ENCODE results near the gene AKAP9. TPM values are rescaled to one million over a fixed set of nuclear protein-coding genes. Genes with fewer than 3 reads are reported as not detected.
"Not testable (repeated sequence)": the region's sequence is repeated elsewhere in the genome, so short reads cannot be mapped to it uniquely, and the experiment has no call there.

Gene AKAP9
- total RNA-seq, 1 donor from 2014 or later: 119 TPM

- peak overlapping the region; percentile 100 for H3K27ac Mint-ChIP-seq
- peak overlapping the region; percentile 97 for H3K4me3 Mint-ChIP-seq
- peaks cover 48% of the 10 kb centered on the region for H3K4me1 Mint-ChIP-seq
- DNase-seq (ENCODE audit: low spot score in 2 of 2, unreplicated experiment in 2 of 2): peak; percentile 42 to 52
- TF ChIP-seq, protein P1, sequence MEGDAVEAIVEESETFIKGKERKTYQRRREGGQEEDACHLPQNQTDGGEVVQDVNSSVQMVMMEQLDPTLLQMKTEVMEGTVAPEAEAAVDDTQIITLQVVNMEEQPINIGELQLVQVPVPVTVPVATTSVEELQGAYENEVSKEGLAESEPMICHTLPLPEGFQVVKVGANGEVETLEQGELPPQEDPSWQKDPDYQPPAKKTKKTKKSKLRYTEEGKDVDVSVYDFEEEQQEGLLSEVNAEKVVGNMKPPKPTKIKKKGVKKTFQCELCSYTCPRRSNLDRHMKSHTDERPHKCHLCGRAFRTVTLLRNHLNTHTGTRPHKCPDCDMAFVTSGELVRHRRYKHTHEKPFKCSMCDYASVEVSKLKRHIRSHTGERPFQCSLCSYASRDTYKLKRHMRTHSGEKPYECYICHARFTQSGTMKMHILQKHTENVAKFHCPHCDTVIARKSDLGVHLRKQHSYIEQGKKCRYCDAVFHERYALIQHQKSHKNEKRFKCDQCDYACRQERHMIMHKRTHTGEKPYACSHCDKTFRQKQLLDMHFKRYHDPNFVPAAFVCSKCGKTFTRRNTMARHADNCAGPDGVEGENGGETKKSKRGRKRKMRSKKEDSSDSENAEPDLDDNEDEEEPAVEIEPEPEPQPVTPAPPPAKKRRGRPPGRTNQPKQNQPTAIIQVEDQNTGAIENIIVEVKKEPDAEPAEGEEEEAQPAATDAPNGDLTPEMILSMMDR (IDR thresholded peaks at IDR 0.05; ENCODE audit: unreplicated experiment): no peak
- H3K36me3 Mint-ChIP-seq: no peaks in the 10 kb centered on the region
- no peaks in the 10 kb centered on the region for H3K27me3 Mint-ChIP-seq (ENCODE audit: low read depth)
- no peaks in the 10 kb centered on the region for H3K9me3 Mint-ChIP-seq
Observed at GRCh38 chr7:92135052-92135889, 194.6 kb downstream of the AKAP9 start.

GRCh38 chr7:92137557-92137956 is 196.9 kb downstream of the AKAP9 start:
- peaks cover 29% of the 10 kb centered on the region for H3K4me1 Mint-ChIP-seq
- no peaks in the 10 kb centered on the region for H3K27me3 Mint-ChIP-seq (ENCODE audit: low read depth)
- H3K9me3 Mint-ChIP-seq: peaks cover 4% of the 10 kb centered on the region
- peak overlapping the region; percentile 94 for H3K27ac Mint-ChIP-seq
- no peak overlapping the region for H3K4me3 Mint-ChIP-seq
- peak in 1 of 2 experiments; percentile 61 for DNase-seq (ENCODE audit: low spot score in 2 of 2, unreplicated experiment in 2 of 2)
- H3K36me3 Mint-ChIP-seq: no peaks in the 10 kb centered on the region
- TF ChIP-seq, protein P1 (IDR thresholded peaks at IDR 0.05; ENCODE audit: unreplicated experiment): no peak

GRCh38 chr7:92141161-92141560 is 200.5 kb downstream of the AKAP9 start:
- TF ChIP-seq, protein P1 (IDR thresholded peaks at IDR 0.05; ENCODE audit: unreplicated experiment): no peak
- no peak for DNase-seq (ENCODE audit: low spot score in 2 of 2, unreplicated experiment in 2 of 2)
- H3K4me1 Mint-ChIP-seq: peaks cover 10% of the 10 kb centered on the region
- H3K27me3 Mint-ChIP-seq (ENCODE audit: low read depth): no peaks in the 10 kb centered on the region
- H3K4me3 Mint-ChIP-seq: no peak overlapping the region
- no peaks in the 10 kb centered on the region for H3K36me3 Mint-ChIP-seq
- no peak overlapping the region for H3K27ac Mint-ChIP-seq
- peaks cover 8% of the 10 kb centered on the region for H3K9me3 Mint-ChIP-seq

DNA sequence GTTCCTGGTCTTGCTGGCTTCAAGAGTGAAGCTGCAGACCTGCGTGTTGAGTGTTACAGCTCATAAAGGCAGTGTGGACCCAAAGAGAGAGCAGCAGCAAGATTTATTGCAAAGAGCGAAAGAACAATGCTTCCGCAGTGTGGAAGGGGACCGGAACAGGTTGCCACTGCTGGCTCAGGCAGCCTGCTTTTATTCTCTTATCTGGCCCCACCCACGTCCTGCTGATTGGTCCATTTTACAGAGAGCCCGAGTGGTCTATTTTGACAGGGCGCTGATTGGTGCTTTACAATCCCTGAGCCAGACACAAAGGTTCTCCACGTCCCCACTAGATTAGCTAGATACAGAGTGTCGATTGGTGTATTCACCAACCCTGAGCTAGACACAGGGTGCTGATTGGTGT is 202.1 kb downstream of the AKAP9 start:
- DNase-seq (ENCODE audit: low spot score in 2 of 2, unreplicated experiment in 2 of 2); H3K9me3 Mint-ChIP-seq; H3K27me3 Mint-ChIP-seq (ENCODE audit: low read depth); H3K27ac Mint-ChIP-seq; H3K4me1 Mint-ChIP-seq; H3K36me3 Mint-ChIP-seq; H3K4me3 Mint-ChIP-seq: not testable (repeated sequence)

DNA sequence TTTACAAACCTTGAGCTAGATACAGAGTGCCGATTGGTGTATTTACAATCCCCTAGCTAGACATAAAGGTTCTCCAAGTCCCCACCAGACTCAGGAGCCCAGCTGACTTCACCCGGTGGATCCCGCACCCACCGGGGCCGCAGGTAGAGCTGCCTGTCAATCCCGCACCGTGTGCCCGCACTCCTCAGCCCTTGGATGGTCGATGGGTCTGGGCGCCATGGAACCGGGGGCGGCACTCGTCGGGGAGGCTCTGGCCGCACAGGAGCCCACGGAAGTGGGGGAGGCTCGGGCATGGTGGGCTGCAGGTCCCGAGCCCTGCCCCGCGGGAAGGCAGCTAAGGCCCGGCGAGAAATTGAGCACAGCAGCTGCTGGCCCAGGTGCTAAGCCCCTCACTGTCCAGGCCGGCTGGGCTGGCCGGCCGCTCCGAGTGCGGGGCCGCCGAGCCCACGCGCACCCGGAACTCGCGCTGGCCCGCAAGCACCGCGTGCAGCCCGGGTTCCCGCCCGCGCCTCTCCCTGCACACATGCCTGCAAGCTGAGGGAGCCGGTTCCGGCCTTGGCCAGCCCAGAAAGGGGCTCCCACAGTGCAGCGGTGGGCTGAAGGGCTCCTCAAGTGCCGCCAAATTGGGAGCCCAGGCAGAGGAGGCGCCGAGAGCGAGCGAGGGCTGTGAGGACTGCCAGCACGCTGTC is 202.7 kb downstream of the AKAP9 start:
- not testable (repeated sequence) for H3K4me3 Mint-ChIP-seq, H3K36me3 Mint-ChIP-seq

GRCh38 chr7:92149736-92150239 is 209.1 kb downstream of the AKAP9 start:
- Mint-ChIP-seq H3K36me3 (no peaks in the 10 kb centered on the region), H3K27ac (no peak overlapping the region), H3K9me3 (no peaks in the 10 kb centered on the region), H3K4me3 (no peak overlapping the region), H3K27me3 (ENCODE audit: low read depth) (no peaks in the 10 kb centered on the region), H3K4me1 (peaks cover 9% of the 10 kb centered on the region)
- DNase-seq (ENCODE audit: low spot score in 2 of 2, unreplicated experiment in 2 of 2): no peak
- TF ChIP-seq, protein P1 (IDR thresholded peaks at IDR 0.05; ENCODE audit: unreplicated experiment): no peak

More for the DNA sequence above, 202.7 kb downstream of the AKAP9 start:
- DNase-seq (ENCODE audit: low spot score in 2 of 2, unreplicated experiment in 2 of 2); H3K27me3 Mint-ChIP-seq (ENCODE audit: low read depth); H3K4me1 Mint-ChIP-seq; H3K27ac Mint-ChIP-seq; H3K9me3 Mint-ChIP-seq: not testable (repeated sequence)
